Transverse colon (tissue), 4 donors: ENCODE results near the gene PAFAH2.

Experiments used
- CTCF ChIP-seq, 5 experiments: fragments of 200-600 bp in 3 of 5; fragments of 450-650 bp in 2 of 5; sonication (generic) in 3 of 5; IDR thresholded peaks; 1 replicate in 2 of 5; 2 replicates in 3 of 5; pipeline ENCODE4 v1.5.1; 2016 to 2017; ENCODE audit warnings: antibody characterized with exemption in 5 of 5, inconsistent platforms in 3 of 5, mild to moderate bottlenecking in 2 of 5, moderate library complexity in 1 of 5
- POLR2AphosphoS5 ChIP-seq, 3 donors: sonication (generic); formaldehyde crosslinking; IDR thresholded peaks; one replicate each; pipeline ENCODE4 v1.6.1; 2016; ENCODE audit warnings: antibody characterized with exemption in 3 of 3

GRCh38 chr1:26023826-26024225 lies 26.0 kb upstream of the PAFAH2 start:
- TF ChIP-seq CTCF (IDR thresholded peaks at IDR 0.05) (no peak), POLR2AphosphoS5 (IDR thresholded peaks at IDR 0.05) (no peak)
